HepG2 (cell line): ENCODE results near the gene C9. TPM values are rescaled to one million over a fixed set of nuclear protein-coding genes. Genes with fewer than 3 reads are reported as not detected.
"Not testable (repeated sequence)": the region's sequence is repeated elsewhere in the genome, so short reads cannot be mapped to it uniquely, and the experiment has no call there.

ENCODE experiments used
- ATAC-seq: fragments of 200-7000 bp; cut with Tn5 transposase; 3 replicates; pipeline ENCODE4 v1.9.1; 2020; ENCODE audit warnings: mild to moderate bottlenecking, moderate library complexity
- BruUV-seq: library from RNA; stranded (reverse); fragments of 400-500 nt; replicated peaks from 2 replicates; lab custom pipeline; 2021; lab: Mats Ljungman, UMichigan
- CTCF ChIA-PET: fragments of 300-600 bp; formaldehyde crosslinking; extraction: SDS; loops from one replicate; lab custom pipeline; 2021; ENCODE audit warnings: low total read pairs, inconsistent platforms, low intra/inter-chr PET ratio; lab: Yijun Ruan, JAX
- POLR2A ChIA-PET: fragments of 350-600 bp; sonication (Branson Sonifier 250); formaldehyde crosslinking; loops from one replicate; lab custom pipeline; 2020; ENCODE audit warnings: antibody characterized with exemption, inconsistent platforms; lab: Yijun Ruan, JAX
- DNase-seq: peaks from one replicate; pipeline ENCODE4 v3.0.0-alpha.2; 2015; ENCODE audit warnings: low spot score
- FAIRE-seq: peaks from 3 replicates; lab custom pipeline; 2011; peaks lifted over from hg19 to GRCh38; lab: Jason Lieb, UNC
- H2AFZ ChIP-seq: one replicate; pipeline ENCODE4 v1.6.1; 2011; ENCODE audit warnings: low read length, inconsistent platforms
- H3K27ac ChIP-seq: fragments of 300-600 bp; 3 replicates; pipeline ENCODE4 v1.8.0; 2011; ENCODE audit warnings: mixed run types, mild to moderate bottlenecking, mixed read lengths, low read length, inconsistent platforms; ENCODE audit not compliant: insufficient read depth; ENCODE audit errors: extremely low read length
- H3K27me3 ChIP-seq, 2 experiments: fragments of 200-600 bp in 1 of 2; 2 replicates in 1 of 2; 3 replicates in 1 of 2; pipeline versions ENCODE4 v1.6.0 to v1.8.0; 2011; ENCODE audit warnings: low read length in 2 of 2, mild to moderate bottlenecking in 2 of 2, moderate library complexity in 2 of 2, inconsistent platforms in 1 of 2; ENCODE audit not compliant: insufficient read depth in 2 of 2, control insufficient read depth in 1 of 2
- H3K36me3 ChIP-seq, 2 experiments: fragments of 200-600 bp in 1 of 2; replicated peaks in 1 of 2; 2 replicates in 1 of 2; 3 replicates in 1 of 2; pipeline versions ENCODE4 v1.5.1 to v1.8.0; 2011; ENCODE audit warnings: low read length in 2 of 2, inconsistent platforms in 1 of 2; ENCODE audit not compliant: insufficient read depth in 2 of 2, control insufficient read depth in 1 of 2
- H3K4me1 ChIP-seq: 2 replicates; pipeline ENCODE4 v1.5.1; 2012; ENCODE audit warnings: low read length, inconsistent platforms; ENCODE audit not compliant: insufficient read depth
- H3K4me2 ChIP-seq: 2 replicates; pipeline ENCODE4 v1.6.0; 2011; ENCODE audit warnings: low read depth, low read length, inconsistent platforms
- H3K4me3 ChIP-seq, 3 experiments: fragments of 200-600 bp in 1 of 3; sonication (generic), shearing (Covaris generic) in 1 of 3; replicated peaks in 1 of 3; 2 replicates each; pipeline ENCODE4 v1.5.1; 2011 to 2016; ENCODE audit warnings: low read length in 3 of 3, inconsistent platforms in 2 of 3, low read depth in 2 of 3, mild to moderate bottlenecking in 2 of 3, control low read depth in 1 of 3, mixed read lengths in 1 of 3; ENCODE audit not compliant: insufficient read depth in 1 of 3
- H3K79me2 ChIP-seq: one replicate; pipeline ENCODE4 v1.6.1; 2011; ENCODE audit warnings: low read length, inconsistent platforms; ENCODE audit not compliant: insufficient read depth
- H3K9ac ChIP-seq: 2 replicates; pipeline ENCODE4 v1.6.0; 2011; ENCODE audit warnings: mild to moderate bottlenecking, low read depth, low read length, inconsistent platforms; ENCODE audit not compliant: insufficient read depth
- H3K9me3 ChIP-seq: 2 replicates; pipeline ENCODE4 v1.5.1; 2012; ENCODE audit warnings: mild to moderate bottlenecking, low read length
- H4K20me1 ChIP-seq: 2 replicates; pipeline ENCODE4 v1.6.0; 2011; ENCODE audit warnings: inconsistent platforms, mild to moderate bottlenecking, low read length, moderate library complexity; ENCODE audit not compliant: insufficient read depth
- CENPX ChIP-seq: sonication (generic); formaldehyde crosslinking; IDR thresholded peaks from 2 replicates; pipeline ENCODE4 v1.9.0; 2021; ENCODE audit warnings: mild to moderate bottlenecking, missing genetic modification reagents, moderate library complexity
- GMEB2 ChIP-seq: IDR thresholded peaks from 2 replicates; pipeline ENCODE4 v1.6.1; 2016; ENCODE audit warnings: missing biosample characterization, missing genetic modification reagents, low read depth
- HNF1A ChIP-seq, 2 experiments: sonication (generic) in 1 of 2; formaldehyde crosslinking in 1 of 2; IDR thresholded peaks; 2 replicates each; pipeline versions ENCODE4 v1.4.0 to v1.6.1; 2016 to 2020; ENCODE audit warnings: borderline replicate concordance in 1 of 2, low read depth in 1 of 2, mild to moderate bottlenecking in 1 of 2, missing genetic modification reagents in 1 of 2
- KAT2B ChIP-seq: fragments of 150-350 bp; IDR thresholded peaks from 2 replicates; pipeline ENCODE4 v1.6.1; 2014; ENCODE audit warnings: low read depth, low read length, borderline replicate concordance
- ZBTB26 ChIP-seq: IDR thresholded peaks from 2 replicates; pipeline ENCODE4 v1.6.1; 2016; ENCODE audit warnings: missing compliant biosample characterization, missing genetic modification reagents, borderline replicate concordance
- ZNF354B ChIP-seq: sonication (generic); formaldehyde crosslinking; IDR thresholded peaks from 2 replicates; pipeline ENCODE4 v1.8.0; 2022; ENCODE audit warnings: mild to moderate bottlenecking, missing genetic modification reagents
- WGBS: methylation state at CpG from one replicate; pipeline ENCODE4 v1.1.6; 2017; ENCODE audit warnings: low lambda C conversion rate; 5-methylcytosine and 5-hydroxymethylcytosine counted together
- in situ Hi-C: cut with HindIII; loops from 2 replicates; pipeline ENCODE4 v1.10.0; 2017; ENCODE audit warnings: low pct_unique_long_range_greater_than_20kb; ENCODE audit not compliant: extremely low pct_ligation_motif_present
- intact Hi-C: fragments of 100-400 bp; cut with micrococcal nuclease; formaldehyde crosslinking; loops from one replicate; pipeline ENCODE4 v1.10.0; 2022; ENCODE audit not compliant: unreplicated experiment
- polyA plus RNA-seq, 8 experiments: library from polyadenylated mRNA; depleted of rRNA in 3 of 8; stranded (reverse) in 7 of 8; unstranded in 1 of 8; fragments of >200 nt; fragmentation: Illumina TruSeq in 4 of 8; extraction: Trizol in 4 of 8; gene quantifications; 2 replicates each; pipeline versions ENCODE4 v1.2.1 to v1.2.3, GENCODE V29; 2011 to 2016; ENCODE audit warnings: low read depth in 4 of 8, missing spikeins in 1 of 8, mixed read lengths in 1 of 8; ENCODE audit not compliant: insufficient read depth in 1 of 8
- total RNA-seq, 5 experiments: library from RNA; depleted of rRNA; stranded (reverse); fragments of >200 nt; fragmentation: Illumina TruSeq; extraction: Trizol; gene quantifications; 2 replicates each; pipeline ENCODE4 v1.2.3, GENCODE V29; 2016; ENCODE audit warnings: low read depth in 1 of 5

Gene C9
- total and polyA plus RNA-seq, 2 of the 13 experiments (the other 11 are each of a cell fraction or from before 2014, with no cell fraction given): not detected

GRCh38 chr5:39273314-39273954 lies 90.9 kb downstream of the C9 start (continued):
- no peak for TF ChIP-seq HNF1A (IDR thresholded peaks at IDR 0.05; ENCODE audit: low read depth)
- no peak for TF ChIP-seq HNF1A (CRISPR knock-in tag; IDR thresholded peaks at IDR 0.05; ENCODE audit: borderline replicate concordance)
- TF ChIP-seq ZBTB26: no peak
- no peak for TF ChIP-seq KAT2B
- no peak for TF ChIP-seq CENPX (CRISPR knock-in tag)
- no peak for TF ChIP-seq GMEB2
- no peak for TF ChIP-seq ZNF354B (CRISPR knock-in tag)
- TF ChIP-seq, all 625 proteins: peak for 0

- H3K9ac ChIP-seq, BruUV-seq, H3K79me2 ChIP-seq, H3K27me3 ChIP-seq, FAIRE-seq, H3K27ac ChIP-seq, DNase-seq, CTCF ChIA-PET, H3K4me2 ChIP-seq, H3K36me3 ChIP-seq, ATAC-seq, H3K4me1 ChIP-seq, H3K4me3 ChIP-seq, H2AFZ ChIP-seq, H4K20me1 ChIP-seq, intact Hi-C loops, POLR2A ChIA-PET, H3K9me3 ChIP-seq, in situ Hi-C loops: not testable (repeated sequence)
- WGBS: 62% methylated on average over 14 of the region's 14 CpGs
Observed at GRCh38 chr5:39272869-39273231, 91.4 kb downstream of the C9 start.
